Stimulated activated CD4-positive, alpha-beta T cell treated with anti-CD3 and anti-CD28 coated beads, Interleukin-12 subunit alpha, Interleukin-12 subunit beta, amount 100 ng/mL, for 48 hours (primary cell): ENCODE data around the gene SPACA1.
"Not testable (repeated sequence)": the region's sequence is repeated elsewhere in the genome, so short reads cannot be mapped to it uniquely, and the experiment has no call there.

Experiments
- DNase-seq, 3 donors: peaks; one replicate each; pipeline ENCODE4 v3.0.0-alpha.2; 2020; ENCODE audit warnings: low read depth in 2 of 3, low spot score in 1 of 3

SPACA1 gene

GRCh38 chr6:88047510-88048150 lies at the start of gene SPACA1:
Gene SPACA1, plus strand, starts transcription at chr6:88047841. Its CDS starts 65 bp downstream, at chr6:88047906.
- no peak for DNase-seq

- no peak for DNase-seq
Observed at GRCh38 chr6:88000713-88001112, 46.9 kb upstream of the SPACA1 start.

- DNase-seq = not testable (repeated sequence)
Observed at GRCh38 chr6:88001279-88001678, 46.4 kb upstream of the SPACA1 start.

GRCh38 chr6:88004707-88005106 lies 42.9 kb upstream of the SPACA1 start:
- DNase-seq = no peak

- no peak for DNase-seq
Observed at GRCh38 chr6:88006557-88006956, 41.1 kb upstream of the SPACA1 start.

GRCh38 chr6:88008411-88008810 lies 39.2 kb upstream of the SPACA1 start:
- DNase-seq = no peak

- DNase-seq = no peak
Observed at GRCh38 chr6:88008831-88009231, 38.8 kb upstream of the SPACA1 start.

GRCh38 chr6:88013015-88013414 lies 34.6 kb upstream of the SPACA1 start:
- DNase-seq = peak in 2 of 3 donors; percentile 2 to 5

- no peak for DNase-seq
Observed at GRCh38 chr6:88013554-88013953, 34.1 kb upstream of the SPACA1 start.

GRCh38 chr6:88020439-88020838 lies 27.2 kb upstream of the SPACA1 start:
- no peak for DNase-seq

GRCh38 chr6:88024696-88025095 lies 22.9 kb upstream of the SPACA1 start:
- no peak for DNase-seq

- no peak for DNase-seq
Observed at GRCh38 chr6:88031550-88031949, 16.1 kb upstream of the SPACA1 start.

GRCh38 chr6:88044530-88044929 lies 3.1 kb upstream of the SPACA1 start:
- no peak for DNase-seq

GRCh38 chr6:88045521-88046136 lies 2.0 kb upstream of the SPACA1 start:
- no peak for DNase-seq

GRCh38 chr6:88048578-88048977 lies 937 bp downstream of the SPACA1 start:
- DNase-seq = no peak

- DNase-seq = no peak
Observed at GRCh38 chr6:88050140-88050818, 2.6 kb downstream of the SPACA1 start.

GRCh38 chr6:88059191-88059590 lies 11.6 kb downstream of the SPACA1 start:
- DNase-seq = no peak

GRCh38 chr6:88062376-88062775 lies 14.7 kb downstream of the SPACA1 start:
- no peak for DNase-seq

GRCh38 chr6:88072462-88072861 lies 24.8 kb downstream of the SPACA1 start:
- DNase-seq = no peak

GRCh38 chr6:88074791-88075190 lies 27.1 kb downstream of the SPACA1 start:
- no peak for DNase-seq

- no peak for DNase-seq
Observed at GRCh38 chr6:88077305-88077704, 29.7 kb downstream of the SPACA1 start.

- no peak for DNase-seq
Observed at GRCh38 chr6:88086792-88087191, 39.2 kb downstream of the SPACA1 start.
